K562 (cell line): ENCODE data around the gene MARCHF3. TPM values are rescaled to one million over a fixed set of nuclear protein-coding genes. Genes with fewer than 3 reads are reported as not detected.

ENCODE experiments used
- ATF1 ChIP-seq, 2 experiments: fragments of 450-650 bp in 1 of 2; IDR thresholded peaks; 2 replicates each; pipeline ENCODE4 v1.6.1; 2016; ENCODE audit warnings: missing compliant biosample characterization in 1 of 2, missing genetic modification characterization in 1 of 2
- GABPA ChIP-seq: fragments of 200-800 bp; sonication (Bioruptor generic); conservative IDR thresholded peaks from 2 replicates; pipeline ENCODE4 v1.6.1; 2016; ENCODE audit warnings: low read depth, missing genetic modification characterization, missing compliant biosample characterization
- JUN ChIP-seq, 2 experiments: sonication (generic) in 1 of 2; formaldehyde crosslinking in 1 of 2; IDR thresholded peaks; 2 replicates each; pipeline versions ENCODE4 v1.6.1 to v1.8.0; 2012 to 2022; ENCODE audit warnings: borderline replicate concordance in 2 of 2, mild to moderate bottlenecking in 2 of 2, improper control_type of control experiment in 1 of 2, low read depth in 1 of 2, low read length in 1 of 2, missing genetic modification reagents in 1 of 2
- KAT2B ChIP-seq: IDR thresholded peaks from one replicate; pipeline ENCODE4 v1.6.1; 2012; ENCODE audit warnings: low read depth, mild to moderate bottlenecking, control low read depth, inconsistent platforms, low read length, moderate library complexity
- KDM4B ChIP-seq, 2 experiments: fragments of 450-650 bp in 1 of 2; sonication (generic) in 1 of 2; IDR thresholded peaks; 2 replicates each; pipeline ENCODE4 v1.6.1; 2016 to 2017; ENCODE audit warnings: borderline replicate concordance in 2 of 2, antibody characterized with exemption in 1 of 2, low read depth in 1 of 2, mild to moderate bottlenecking in 1 of 2
- MAZ ChIP-seq, 2 experiments: fragments of 450-650 bp in 1 of 2; sonication (generic) in 1 of 2; formaldehyde crosslinking; IDR thresholded peaks in 1 of 2; conservative IDR thresholded peaks in 1 of 2; 2 replicates each; pipeline versions ENCODE4 v1.4.0 to v1.5.0; 2020; ENCODE audit warnings: mild to moderate bottlenecking in 1 of 2, missing genetic modification reagents in 1 of 2
- MBD2 ChIP-seq: sonication (generic); IDR thresholded peaks from 2 replicates; pipeline ENCODE4 v1.6.1; 2016; ENCODE audit warnings: low read depth, borderline replicate concordance
- NFYB ChIP-seq: IDR thresholded peaks from 2 replicates; pipeline ENCODE4 v1.6.1; 2011; ENCODE audit warnings: mild to moderate bottlenecking, moderate library complexity; ENCODE audit not compliant: insufficient read length; ENCODE audit errors: extremely low read depth
- NR2C2 ChIP-seq, 2 experiments: fragments of 200-800 bp in 1 of 2; sonication (Bioruptor generic) in 1 of 2; sonication (generic) in 1 of 2; formaldehyde crosslinking in 1 of 2; IDR thresholded peaks; 2 replicates each; pipeline versions ENCODE4 v1.6.1 to v1.8.0; 2016 to 2022; ENCODE audit warnings: mild to moderate bottlenecking in 1 of 2, missing compliant biosample characterization in 1 of 2, missing genetic modification characterization in 1 of 2, missing genetic modification reagents in 1 of 2
- POU5F1 ChIP-seq: fragments of 150-350 bp; IDR thresholded peaks from 2 replicates; pipeline ENCODE4 v1.6.1; 2014; ENCODE audit warnings: borderline replicate concordance, low read length, low read depth, mild to moderate bottlenecking; ENCODE audit not compliant: partially characterized antibody
- RUNX1 ChIP-seq: sonication (generic); IDR thresholded peaks from 2 replicates; pipeline ENCODE4 v1.6.1; 2016; ENCODE audit warnings: antibody characterized with exemption, low read depth
- SAP30 ChIP-seq: fragments of 200-600 bp; sonication (generic); IDR thresholded peaks from 2 replicates; pipeline ENCODE4 v1.6.1; 2012; ENCODE audit warnings: borderline replicate concordance, low read depth, mild to moderate bottlenecking, moderate library complexity, low read length, control low read depth, inconsistent platforms; ENCODE audit not compliant: insufficient read depth, poor library complexity, severe bottlenecking
- ZNF561 ChIP-seq: fragments of 450-650 bp; formaldehyde crosslinking; conservative IDR thresholded peaks from 2 replicates; pipeline ENCODE4 v1.4.0; 2020; ENCODE audit warnings: mild to moderate bottlenecking, moderate library complexity
- ZNF696 ChIP-seq: fragments of 250-450 bp; sonication (Bioruptor Pico); conservative IDR thresholded peaks from 2 replicates; pipeline ENCODE4 v1.4.0; 2020; ENCODE audit warnings: mild to moderate bottlenecking, moderate library complexity
- ZNF766 ChIP-seq: fragments of 200-800 bp; sonication (Bioruptor generic); conservative IDR thresholded peaks from 2 replicates; pipeline ENCODE4 v1.6.1; 2016; ENCODE audit warnings: missing genetic modification characterization, missing compliant biosample characterization
- polyA plus RNA-seq, 8 experiments: library from polyadenylated mRNA; depleted of rRNA in 4 of 8; stranded (reverse) in 5 of 8; unstranded in 3 of 8; fragments of >200 nt; fragmentation: Nextera tagmentation in 2 of 8; fragmentation: Illumina TruSeq in 1 of 8; extraction: Ambion mirVana in 2 of 8; extraction: Trizol in 1 of 8; gene quantifications; 2 replicates each; pipeline versions ENCODE4 v1.2.1 to v1.2.3, GENCODE V29; 2011 to 2014; ENCODE audit warnings: inconsistent platforms in 1 of 8, missing spikeins in 1 of 8
- total RNA-seq, 7 experiments: library from RNA; depleted of rRNA in 6 of 7; stranded (reverse); fragments of >200 nt in 6 of 7; fragmentation: Illumina TruSeq in 2 of 7; extraction: Trizol in 2 of 7; gene quantifications; 2 replicates each; pipeline versions ENCODE4 v1.2.1 to v1.2.3, GENCODE V29; 2011 to 2021; ENCODE audit warnings: low replicate concordance in 1 of 7
- TF ChIP-seq, protein P1 (sequence below): IDR thresholded peaks from 2 replicates; pipeline ENCODE4 v1.6.1; 2011; ENCODE audit warnings: borderline replicate concordance, low read depth, mild to moderate bottlenecking, moderate library complexity, low read length; ENCODE audit not compliant: insufficient read depth, poor library complexity, severe bottlenecking
- TF ChIP-seq, protein P2 (sequence below): fragments of 450-650 bp; formaldehyde crosslinking; IDR thresholded peaks from 2 replicates; pipeline ENCODE4 v1.4.0; 2022; ENCODE audit warnings: mild to moderate bottlenecking, moderate library complexity
- TF ChIP-seq, protein P3 (sequence below): fragments of 250-450 bp; sonication (Bioruptor Pico); IDR thresholded peaks from 2 replicates; pipeline ENCODE4 v1.8.0; 2021; ENCODE audit warnings: moderate library complexity, mild to moderate bottlenecking, inconsistent platforms
- TF ChIP-seq, protein P4 (sequence below): fragments of 250-450 bp; sonication (Bioruptor Pico); IDR thresholded peaks from 2 replicates; pipeline ENCODE4 v1.4.0; 2020; ENCODE audit warnings: borderline replicate concordance

MARCHF3 gene
- total and polyA plus RNA-seq, 9 of the 15 experiments (the other 6 are each of a cell fraction or from before 2014, with no cell fraction given): 5.6 to 37.4 (median 16.5) TPM

DNA sequence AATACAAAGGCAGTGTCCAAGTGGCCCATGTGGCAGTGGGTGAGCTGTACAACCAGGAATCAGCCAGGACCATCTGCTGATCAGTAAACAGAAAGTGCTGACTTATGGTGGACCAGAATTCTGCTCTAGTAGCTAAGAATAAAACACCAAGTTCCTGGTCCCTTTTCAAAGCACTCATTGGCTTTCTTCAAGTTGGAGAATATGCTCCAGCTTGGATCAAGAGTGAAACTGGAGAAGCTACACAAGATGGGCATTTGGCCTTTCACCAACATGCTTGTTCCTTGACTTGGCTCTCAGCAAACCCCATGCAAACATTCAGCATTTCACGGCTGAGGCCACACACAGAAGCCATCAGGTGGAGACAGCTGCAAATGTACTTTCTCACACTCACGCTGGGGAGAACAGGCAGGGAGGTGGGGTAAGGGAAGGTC is 32.1 kb downstream of the MARCHF3 start (continued):
- TF ChIP-seq, protein P1, sequence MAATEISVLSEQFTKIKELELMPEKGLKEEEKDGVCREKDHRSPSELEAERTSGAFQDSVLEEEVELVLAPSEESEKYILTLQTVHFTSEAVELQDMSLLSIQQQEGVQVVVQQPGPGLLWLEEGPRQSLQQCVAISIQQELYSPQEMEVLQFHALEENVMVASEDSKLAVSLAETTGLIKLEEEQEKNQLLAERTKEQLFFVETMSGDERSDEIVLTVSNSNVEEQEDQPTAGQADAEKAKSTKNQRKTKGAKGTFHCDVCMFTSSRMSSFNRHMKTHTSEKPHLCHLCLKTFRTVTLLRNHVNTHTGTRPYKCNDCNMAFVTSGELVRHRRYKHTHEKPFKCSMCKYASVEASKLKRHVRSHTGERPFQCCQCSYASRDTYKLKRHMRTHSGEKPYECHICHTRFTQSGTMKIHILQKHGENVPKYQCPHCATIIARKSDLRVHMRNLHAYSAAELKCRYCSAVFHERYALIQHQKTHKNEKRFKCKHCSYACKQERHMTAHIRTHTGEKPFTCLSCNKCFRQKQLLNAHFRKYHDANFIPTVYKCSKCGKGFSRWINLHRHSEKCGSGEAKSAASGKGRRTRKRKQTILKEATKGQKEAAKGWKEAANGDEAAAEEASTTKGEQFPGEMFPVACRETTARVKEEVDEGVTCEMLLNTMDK: no peak
- TF ChIP-seq ZNF696 (CRISPR knock-in tag) (no peak), NR2C2 (CRISPR knock-in tag; IDR thresholded peaks at IDR 0.05) (no peak), NR2C2 (tag; IDR thresholded peaks at IDR 0.05) (peak; percentile 32; the same call in 1 of the 2 replicates), KAT2B (no peak), SAP30 (no peak), JUN (IDR thresholded peaks at IDR 0.05; ENCODE audit: borderline replicate concordance, low read depth, low read length) (no peak), JUN (CRISPR knock-in tag; IDR thresholded peaks at IDR 0.05; ENCODE audit: borderline replicate concordance) (no peak), MBD2 (0 out of 2 replicates have a peak, but pooled peaks have one; percentile 19), ZNF561 (CRISPR knock-in tag) (no peak), POU5F1 (no peak), ATF1 (CRISPR knock-in tag; IDR thresholded peaks at IDR 0.05) (no peak), ATF1 (tag; IDR thresholded peaks at IDR 0.05) (no peak), RUNX1 (no peak), NFYB (no peak), GABPA (tag) (no peak), ZNF766 (CRISPR knock-in tag) (no peak), MAZ (CRISPR knock-in tag; conservative IDR thresholded peaks at IDR 0.05 in 1 of 2, IDR thresholded peaks at IDR 0.05 in 1 of 2) (peak; percentile 40 to 57; a peak in 3 of 4 replicates), KDM4B (IDR thresholded peaks at IDR 0.05; ENCODE audit: borderline replicate concordance in 2 of 2, low read depth in 1 of 2) (no peak)
- TF ChIP-seq, protein P2, sequence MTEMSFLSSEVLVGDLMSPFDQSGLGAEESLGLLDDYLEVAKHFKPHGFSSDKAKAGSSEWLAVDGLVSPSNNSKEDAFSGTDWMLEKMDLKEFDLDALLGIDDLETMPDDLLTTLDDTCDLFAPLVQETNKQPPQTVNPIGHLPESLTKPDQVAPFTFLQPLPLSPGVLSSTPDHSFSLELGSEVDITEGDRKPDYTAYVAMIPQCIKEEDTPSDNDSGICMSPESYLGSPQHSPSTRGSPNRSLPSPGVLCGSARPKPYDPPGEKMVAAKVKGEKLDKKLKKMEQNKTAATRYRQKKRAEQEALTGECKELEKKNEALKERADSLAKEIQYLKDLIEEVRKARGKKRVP (CRISPR knock-in tag): 0 out of 2 replicates have a peak, but pooled peaks have one; percentile 34
- TF ChIP-seq, protein P3, sequence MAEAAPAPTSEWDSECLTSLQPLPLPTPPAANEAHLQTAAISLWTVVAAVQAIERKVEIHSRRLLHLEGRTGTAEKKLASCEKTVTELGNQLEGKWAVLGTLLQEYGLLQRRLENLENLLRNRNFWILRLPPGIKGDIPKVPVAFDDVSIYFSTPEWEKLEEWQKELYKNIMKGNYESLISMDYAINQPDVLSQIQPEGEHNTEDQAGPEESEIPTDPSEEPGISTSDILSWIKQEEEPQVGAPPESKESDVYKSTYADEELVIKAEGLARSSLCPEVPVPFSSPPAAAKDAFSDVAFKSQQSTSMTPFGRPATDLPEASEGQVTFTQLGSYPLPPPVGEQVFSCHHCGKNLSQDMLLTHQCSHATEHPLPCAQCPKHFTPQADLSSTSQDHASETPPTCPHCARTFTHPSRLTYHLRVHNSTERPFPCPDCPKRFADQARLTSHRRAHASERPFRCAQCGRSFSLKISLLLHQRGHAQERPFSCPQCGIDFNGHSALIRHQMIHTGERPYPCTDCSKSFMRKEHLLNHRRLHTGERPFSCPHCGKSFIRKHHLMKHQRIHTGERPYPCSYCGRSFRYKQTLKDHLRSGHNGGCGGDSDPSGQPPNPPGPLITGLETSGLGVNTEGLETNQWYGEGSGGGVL: no peak
- TF ChIP-seq, protein P4, sequence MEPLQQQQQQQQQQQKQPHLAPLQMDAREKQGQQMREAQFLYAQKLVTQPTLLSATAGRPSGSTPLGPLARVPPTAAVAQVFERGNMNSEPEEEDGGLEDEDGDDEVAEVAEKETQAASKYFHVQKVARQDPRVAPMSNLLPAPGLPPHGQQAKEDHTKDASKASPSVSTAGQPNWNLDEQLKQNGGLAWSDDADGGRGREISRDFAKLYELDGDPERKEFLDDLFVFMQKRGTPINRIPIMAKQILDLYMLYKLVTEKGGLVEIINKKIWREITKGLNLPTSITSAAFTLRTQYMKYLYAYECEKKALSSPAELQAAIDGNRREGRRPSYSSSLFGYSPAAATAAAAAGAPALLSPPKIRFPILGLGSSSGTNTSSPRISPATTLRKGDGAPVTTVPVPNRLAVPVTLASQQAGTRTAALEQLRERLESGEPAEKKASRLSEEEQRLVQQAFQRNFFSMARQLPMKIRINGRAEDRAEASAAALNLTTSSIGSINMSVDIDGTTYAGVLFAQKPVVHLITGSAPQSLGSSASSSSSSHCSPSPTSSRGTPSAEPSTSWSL (CRISPR knock-in tag): no peak
